GM19324 (cell line): Measurements from ENCODE around the gene MAN2A1.
"Not testable (repeated sequence)": the region's sequence is repeated elsewhere in the genome, so short reads cannot be mapped to it uniquely, and the experiment has no call there.

Experiments
- ATAC-seq: cut with Tn5 transposase; IDR thresholded peaks from one replicate; pipeline ENCODE4 v1.9.1; 2021; ENCODE audit warnings: mild to moderate bottlenecking, moderate library complexity; ENCODE audit not compliant: unreplicated experiment, low FRiP score

Gene MAN2A1

DNA sequence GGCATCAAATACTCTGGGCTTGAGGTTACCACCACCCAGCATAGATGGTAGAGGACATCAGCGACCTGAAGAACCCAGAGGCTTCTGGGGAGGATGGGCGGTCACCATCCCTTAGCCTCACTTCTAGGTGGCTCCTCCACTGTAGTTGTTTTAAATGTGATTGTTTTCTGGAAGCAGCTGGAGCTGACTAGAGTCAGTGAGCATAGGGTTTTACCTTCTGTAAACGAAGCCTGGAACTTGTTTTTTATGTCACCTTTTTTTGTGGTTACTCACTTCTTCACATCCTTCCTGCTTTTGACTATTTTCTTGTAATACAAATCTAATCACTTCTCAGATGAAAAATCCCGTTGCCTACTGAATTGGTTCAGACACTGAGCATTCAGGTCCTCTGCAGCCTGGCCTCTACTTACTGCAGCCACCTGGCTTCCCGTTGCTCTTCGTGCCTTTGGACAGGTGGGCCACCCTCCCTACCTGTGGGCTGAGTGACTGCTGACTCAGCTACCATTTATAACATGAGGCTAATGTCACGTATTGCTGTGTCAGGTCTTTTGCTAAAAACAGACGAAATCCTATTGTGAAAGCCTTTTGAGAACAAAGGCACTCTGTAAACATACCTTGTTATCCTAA is 167.8 kb downstream of the MAN2A1 start:
- no peak for ATAC-seq

DNA sequence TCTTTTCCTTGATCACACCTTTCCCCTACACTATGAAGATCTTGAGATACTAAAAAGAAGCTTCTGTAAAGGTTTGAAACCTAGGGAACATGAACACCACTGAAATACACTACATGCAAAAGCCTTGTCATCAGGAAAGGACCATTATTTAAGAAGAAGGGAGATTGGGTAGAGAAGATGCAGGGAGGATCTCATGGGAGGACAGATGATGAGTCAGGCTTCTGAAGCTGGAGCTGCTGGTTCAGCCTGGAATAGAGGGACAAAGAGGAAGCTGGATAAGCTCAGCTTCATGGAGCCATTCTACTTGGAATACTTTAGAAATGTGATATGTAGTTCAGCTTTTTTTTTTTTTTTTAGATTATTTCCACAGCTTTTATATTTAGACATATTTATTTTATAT is 169.8 kb downstream of the MAN2A1 start:
- ATAC-seq, result no peak

DNA sequence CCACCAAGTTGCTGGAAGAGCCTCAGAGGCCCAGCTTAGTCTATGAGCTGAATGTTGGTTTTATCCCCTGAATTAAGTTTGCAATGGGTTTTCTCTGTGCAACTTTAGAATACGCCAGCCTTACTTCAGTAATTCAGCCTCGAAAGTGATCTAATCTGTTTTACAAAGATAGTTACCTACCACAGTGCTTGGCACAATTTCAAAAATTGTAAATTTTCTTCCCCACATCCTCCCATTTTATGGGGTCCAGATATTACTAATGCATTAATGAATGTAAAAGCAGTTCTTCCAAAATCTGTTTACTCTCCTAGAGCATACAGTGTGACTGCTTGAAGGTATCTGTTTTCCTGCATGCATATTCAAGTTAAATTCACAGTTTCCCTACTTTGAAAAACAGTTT is 172.6 kb downstream of the MAN2A1 start:
- ATAC-seq, result no peak

DNA sequence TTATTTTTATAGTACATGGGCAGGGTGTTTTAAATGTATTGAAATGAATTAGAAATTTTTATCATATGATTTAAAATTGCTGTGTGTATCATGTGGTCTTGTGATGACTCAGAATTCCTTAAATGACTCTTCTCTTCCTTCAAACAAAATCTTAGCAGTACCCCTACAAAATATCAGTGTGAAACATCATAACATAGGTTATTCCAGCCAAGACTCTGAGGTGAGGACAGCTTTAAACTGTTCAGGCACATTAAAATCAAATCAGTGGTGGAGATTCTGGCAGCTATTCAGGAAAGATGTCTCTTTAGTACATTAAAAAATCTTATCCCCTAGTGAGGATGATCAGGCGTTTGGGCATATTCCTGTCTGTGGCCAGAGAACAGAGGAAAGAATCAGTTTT is 174.0 kb downstream of the MAN2A1 start:
- no peak for ATAC-seq

DNA sequence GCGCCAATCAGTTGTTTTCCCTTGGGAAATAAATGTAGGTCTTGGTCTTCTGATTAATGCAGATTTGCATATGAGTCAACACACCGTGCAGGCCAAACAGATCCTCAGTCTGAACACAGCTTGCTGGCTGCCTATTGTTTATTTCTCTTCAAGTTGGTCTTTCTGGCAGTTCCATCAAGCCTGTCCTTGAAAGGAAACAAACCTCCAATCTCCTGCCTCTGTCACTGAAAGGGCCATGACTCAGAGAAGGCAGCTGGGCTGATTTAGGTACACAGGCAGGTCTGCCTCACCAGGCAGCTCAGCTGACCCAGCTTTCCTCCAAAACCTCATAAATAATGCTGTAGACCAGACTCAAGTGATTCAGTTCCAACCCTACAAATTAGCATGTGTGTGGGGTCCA is 175.9 kb downstream of the MAN2A1 start:
- no peak for ATAC-seq

DNA sequence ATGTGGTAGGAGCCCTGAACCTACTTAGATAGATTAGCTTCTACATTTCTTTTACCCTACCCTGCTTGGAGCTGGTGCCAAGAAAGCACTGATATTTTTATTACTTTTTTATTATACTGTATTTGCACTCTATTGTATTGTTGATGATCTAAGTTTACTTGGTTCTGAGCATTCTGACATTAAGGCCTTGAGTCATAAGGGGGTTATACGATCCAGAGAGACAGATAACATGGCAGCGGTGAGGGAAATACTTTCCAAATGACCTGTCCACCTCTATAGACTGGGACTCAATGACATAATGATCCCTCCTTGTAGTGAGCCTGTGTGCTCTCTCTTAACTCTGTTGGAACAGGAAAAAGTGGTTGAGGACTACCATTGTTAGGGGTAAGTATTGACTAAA is 176.3 kb downstream of the MAN2A1 start:
- no peak for ATAC-seq

DNA sequence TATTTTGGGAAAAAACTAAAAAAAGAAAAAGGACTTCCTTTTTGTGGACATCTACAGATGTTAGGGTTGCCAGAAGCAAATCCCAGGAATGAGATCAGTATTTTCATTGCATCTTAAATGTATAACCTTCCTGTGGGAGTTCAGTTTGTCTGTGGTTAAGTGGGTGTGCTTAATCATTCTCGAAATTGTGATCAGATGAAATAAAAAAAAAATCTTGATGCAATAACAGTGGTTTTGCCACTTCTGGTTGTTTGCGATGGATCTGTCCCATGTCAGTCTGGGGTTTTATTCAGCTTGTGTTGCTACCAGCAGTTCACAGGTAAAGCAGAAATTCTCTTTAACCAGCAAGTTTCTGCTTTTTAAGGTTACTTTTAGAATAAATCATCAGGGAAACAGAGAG is 179.0 kb downstream of the MAN2A1 start:
- no peak for ATAC-seq

DNA sequence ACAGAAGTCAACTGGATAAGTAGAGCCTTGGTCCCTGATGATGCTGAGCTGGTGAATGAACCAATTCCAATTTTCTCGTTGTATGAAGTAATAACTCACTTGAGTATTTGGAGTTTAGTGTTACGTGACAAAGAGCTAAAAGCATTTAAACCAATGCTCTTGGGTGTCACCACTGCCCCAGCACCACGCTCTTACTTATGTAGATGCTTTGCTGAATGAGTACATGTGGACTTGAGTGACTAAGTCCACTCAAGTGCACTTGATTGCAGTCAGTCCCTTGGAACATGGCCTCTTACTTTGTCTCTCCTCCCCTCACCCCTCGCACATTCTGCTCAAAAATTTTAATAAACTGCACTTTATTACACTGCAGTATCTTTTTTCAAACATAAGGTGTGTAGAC is 184.0 kb downstream of the MAN2A1 start:
- no peak for ATAC-seq

DNA sequence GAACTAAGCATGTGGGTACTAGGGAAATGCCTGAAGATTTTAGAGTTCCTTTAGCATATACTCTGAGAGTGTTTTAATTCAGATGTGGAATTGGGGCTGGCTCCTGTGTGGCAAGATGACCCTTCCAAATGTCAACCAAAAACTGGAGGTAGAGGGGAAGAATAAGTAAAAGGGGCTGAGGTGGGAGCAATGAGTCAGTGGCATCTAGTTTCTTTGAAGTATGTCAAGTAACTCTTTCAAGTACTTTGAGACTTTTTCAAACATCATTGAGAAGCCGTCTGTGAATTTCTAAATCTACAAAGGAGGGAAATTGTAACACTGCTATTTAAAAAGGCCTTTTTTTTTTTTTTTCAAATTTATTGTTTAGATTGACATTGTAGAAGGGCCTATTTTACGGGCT is 184.4 kb downstream of the MAN2A1 start:
- no peak for ATAC-seq

DNA sequence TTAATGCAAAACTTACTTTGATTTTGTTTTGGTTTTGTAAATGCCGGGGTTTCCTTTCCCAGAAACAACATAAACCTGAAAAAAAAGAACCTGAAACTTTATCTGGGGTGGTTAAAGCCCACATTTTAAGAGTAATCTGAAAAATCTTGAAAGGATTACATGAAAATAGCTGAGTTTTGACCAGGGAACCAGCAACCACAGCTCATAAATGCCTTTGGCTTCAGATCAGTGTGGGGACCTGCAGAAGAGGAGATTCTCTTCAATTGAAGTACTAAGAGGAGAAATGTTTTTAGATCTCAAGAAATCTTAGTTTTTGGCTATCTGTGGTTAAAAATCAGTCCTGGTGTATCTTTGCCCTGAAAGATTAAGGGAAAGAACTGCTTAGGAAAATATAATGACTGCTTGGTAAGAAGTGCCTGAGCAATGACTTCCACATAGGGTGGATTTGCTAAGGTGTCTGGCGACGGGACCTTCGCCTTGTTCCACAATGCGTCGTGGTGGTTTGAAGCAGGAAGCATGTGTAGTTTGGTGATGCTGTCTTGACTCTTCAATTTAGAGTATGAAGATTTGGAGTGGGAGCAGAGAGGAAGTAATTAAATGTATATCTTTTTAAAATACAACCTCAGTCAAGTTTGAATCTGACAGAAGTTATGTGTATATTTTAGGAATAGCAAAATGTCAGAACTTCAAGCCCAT is 186.5 kb downstream of the MAN2A1 start:
- no peak for ATAC-seq

DNA sequence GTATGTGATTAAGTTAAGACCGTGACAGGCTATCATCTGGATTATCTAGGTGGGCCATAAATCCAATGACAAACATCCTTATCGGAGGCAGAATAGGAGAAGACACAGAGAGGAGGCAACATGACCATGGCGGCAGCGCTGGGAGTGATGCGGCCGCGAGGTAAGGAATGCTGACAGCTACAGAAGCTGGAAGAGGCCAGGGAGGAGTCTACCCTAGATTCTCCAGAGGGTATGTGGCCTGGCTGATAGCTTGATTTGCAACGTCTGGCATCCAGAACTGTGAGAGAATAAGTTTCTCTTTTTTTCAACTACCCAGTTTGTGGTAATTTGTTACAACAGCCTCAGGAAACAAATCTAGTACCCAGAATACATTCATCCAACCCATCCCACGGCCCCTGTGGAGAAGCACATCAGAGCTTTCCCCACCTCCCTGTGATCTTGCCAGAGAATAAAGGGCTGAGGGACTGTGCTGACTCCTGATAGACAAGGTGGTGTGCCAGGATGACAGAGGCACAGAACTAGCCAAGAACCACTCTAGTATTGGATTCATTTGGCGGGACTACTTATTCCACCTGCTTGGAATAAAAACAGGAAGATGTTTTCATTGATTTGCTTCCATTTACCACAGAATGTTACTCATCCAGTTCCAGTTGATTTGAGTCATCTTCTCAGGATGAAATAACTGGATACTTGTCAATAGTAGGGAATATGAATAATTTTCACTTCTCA is 187.4 kb downstream of the MAN2A1 start:
- no peak for ATAC-seq

DNA sequence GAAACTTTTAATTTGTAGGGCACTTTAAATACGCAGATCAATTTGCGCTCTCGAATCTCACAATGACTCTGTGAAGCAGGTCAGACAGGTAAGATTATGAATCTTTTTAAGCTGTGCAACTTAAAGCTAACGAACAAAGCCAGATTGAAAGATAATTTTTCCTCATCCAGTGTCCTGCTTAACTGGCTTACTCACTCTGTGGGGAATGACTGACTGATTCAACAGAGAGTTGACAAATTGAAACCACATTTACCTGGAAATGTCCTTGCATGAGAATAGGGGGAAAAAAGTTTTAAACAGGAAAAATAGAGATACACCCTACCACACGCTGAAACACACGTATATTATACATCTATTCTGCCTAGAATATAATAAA is 187.9 kb downstream of the MAN2A1 start:
- no peak for ATAC-seq

DNA sequence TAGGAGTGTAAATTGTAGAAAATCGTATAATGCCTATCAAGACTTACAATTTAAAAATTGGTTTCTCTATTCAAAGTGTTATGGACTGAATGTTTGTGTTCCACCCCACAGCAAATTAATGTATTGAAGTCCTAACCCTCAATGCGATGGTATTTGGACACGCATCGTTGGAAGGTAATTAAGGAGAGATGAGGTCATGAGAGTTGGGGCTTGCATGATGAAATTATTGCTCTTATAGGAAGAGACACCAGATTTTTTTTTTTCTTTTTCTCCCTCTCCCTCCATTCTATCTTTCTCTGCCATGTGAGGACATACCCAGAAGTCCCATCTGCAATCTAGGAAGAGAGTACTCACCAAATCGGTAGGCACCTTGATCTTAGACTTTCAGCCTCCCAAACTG is 189.2 kb downstream of the MAN2A1 start:
- no peak for ATAC-seq

DNA sequence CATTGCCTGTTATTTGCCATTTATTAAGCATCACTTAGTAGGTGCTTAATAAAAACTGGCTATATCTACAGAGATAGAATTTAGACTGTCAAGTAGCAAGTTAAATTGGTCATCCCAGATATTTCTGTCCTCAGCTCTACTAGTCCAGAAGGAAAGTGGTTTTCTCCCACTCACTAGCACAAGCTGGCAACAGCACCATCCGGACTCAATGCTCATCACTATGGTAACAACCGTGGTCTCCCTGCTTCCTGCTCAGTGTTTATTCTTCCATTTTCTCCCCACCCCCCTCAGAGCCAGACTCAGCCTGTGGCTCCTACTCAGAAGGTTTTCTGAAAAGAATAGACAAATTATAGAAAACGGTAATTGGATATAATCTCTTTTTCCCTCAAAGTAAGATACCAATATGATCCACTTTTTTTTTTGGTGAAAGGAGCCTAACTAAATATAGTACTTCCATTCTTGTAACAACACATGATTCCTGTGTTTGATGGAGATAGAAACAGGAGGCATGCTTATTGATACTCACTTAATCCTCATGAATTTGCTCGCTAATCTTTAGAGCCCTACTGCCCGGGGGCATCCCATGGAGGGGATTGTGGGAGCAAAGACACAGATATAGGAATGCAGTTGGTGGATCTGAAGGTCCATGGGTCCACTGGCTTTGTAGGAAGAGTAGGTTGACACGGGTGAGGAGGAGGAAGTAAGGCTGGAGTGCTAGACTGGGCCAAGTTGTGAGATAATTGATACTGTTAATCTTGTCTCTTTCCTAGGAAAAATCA is 191.4 kb downstream of the MAN2A1 start:
- ATAC-seq, result no peak

DNA sequence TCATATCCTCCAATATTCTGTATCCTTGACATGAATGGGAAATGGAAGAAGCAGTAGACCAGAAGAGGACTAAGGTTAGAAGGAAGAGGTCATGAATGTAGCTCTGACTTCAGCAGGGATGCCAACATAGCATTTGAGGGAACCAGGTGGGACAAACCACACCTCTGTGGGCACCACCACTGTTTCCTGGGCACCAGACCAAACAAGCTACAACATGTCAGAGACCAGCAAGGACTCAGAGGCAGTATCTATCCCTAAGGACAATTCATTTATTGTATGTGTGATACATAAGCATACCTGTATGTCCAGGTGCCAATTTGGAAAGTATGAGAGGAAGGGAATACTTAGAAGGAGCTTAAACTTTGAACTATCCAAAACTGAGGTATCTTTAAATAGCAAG is 192.8 kb downstream of the MAN2A1 start:
- no peak for ATAC-seq

DNA sequence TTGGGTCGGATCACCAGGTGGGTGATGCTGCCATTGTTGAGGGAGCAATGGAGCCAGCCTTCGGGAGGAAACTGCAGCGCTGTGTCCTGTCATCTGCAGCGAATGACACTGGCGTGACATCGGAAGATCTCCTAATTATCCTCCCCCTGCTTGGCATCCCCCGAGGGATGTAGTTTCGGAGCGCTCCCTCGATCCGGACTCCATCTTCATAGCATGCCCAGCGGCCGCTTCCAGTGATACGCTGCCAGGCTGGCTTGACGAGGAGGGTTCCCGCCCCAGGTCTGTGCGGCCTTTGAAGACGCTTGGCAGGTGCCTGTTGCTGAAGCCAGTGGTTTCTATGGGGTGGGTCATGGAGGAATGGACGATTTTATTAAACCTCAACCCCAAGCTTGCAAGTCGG is 194.9 kb downstream of the MAN2A1 start:
- no peak for ATAC-seq

DNA sequence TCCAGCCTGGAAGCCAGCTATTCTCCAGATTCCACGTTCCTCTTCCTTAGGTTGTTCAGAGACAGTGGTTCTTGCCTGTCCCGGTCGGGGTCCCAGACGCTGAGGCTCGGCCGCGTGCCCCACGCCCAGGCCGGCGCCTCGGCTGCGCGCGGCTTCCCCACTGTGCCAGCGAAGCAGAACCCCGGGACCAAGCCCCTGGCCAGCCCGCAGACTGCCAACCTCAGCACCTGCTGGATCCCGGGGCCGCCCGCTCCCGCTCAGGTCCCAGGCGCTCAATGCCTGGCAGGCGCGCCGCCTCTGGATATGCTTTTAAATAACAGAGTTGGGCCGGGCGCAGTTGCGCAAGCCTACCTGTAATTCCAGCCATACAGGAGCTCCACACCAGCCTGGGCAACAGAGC is 195.5 kb downstream of the MAN2A1 start:
- no peak for ATAC-seq

DNA sequence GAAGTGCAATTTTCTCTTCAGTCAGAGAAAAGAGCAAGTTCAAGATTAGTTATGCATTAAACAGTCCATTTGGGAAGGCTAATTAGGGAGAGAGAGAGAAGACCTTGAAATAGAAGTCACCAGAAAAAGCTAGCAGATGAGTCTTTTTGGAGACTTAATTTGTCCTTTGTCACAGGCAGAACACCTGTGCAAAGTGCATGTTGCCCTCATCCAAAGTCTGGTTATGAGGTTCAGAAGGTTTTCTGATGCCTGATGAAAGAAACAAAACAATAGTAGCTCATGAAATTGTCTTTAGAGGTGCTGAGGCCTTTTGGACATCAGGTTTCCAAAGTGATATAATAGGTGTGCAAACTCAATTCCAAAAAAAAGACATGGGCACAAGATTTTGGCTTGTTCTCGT is 199.3 kb downstream of the MAN2A1 start:
- ATAC-seq, result no peak

DNA sequence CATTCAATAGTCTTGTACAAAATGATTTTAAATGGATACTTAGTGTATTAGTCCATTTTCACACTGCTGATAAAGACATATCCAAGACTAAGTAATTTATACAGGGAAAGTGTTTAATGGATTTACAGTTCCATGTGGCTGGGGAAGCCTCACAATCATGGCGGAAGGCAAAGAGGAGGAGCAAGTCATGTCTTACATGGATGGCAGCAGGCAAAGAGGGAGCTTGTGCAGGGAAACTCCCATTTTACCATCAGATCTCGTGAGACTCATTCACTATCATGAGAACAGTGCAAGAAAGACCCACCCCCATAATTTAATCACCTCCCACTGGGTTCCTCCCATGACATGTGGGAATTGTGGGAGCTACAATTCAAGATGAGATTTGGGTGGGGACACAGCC is 203.5 kb downstream of the MAN2A1 start:
- not testable (repeated sequence) for ATAC-seq

DNA sequence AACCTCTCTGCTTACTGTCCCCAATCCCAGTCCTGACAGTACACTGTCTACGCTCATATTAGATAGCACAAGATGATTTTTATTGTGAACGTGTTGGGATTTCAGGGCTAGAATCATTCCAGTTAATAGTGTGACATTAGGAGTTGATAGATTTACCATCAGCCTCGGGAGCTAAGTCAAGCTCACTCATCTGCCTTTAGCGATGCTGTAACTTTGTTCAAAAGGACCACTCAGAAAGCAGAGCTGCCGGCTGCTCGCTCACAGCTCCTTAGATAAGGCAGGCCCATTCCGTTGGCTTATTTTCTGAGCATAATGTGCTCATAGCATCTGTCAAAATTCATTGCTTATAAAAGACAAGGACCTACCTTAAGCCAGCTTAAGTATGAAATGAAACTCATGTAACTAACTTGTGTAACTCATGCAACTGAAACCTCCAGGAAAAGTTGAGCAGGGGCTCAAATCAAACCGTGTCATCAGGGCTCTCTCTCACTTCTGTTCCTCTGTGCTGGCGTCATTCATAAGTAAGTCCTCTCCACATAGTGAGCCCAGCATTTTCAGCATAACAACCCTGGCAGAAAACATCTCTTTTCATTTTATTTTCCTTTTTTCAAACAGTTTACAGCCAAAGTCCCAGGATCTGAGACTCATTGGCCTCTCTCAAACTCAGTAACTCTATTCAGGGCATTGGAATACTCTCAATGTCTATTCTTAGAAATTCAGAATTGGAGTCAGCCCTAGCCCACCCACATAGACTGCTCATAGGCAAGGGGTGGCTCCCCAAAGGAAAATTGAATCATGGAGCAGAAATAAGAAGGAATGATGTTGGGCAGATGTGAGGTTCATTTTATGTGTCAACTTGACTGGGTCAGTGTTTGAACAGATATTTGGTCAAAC is 208.8 kb downstream of the MAN2A1 start:
- ATAC-seq, result no peak
